Renal cortex interstitium (tissue), 15 donors: ENCODE measurements around the gene SLC1A4. TPM values are rescaled to one million over a fixed set of nuclear protein-coding genes. Genes with fewer than 3 reads are reported as not detected.
A peak's percentile ranks its signal among the peaks of the same experiment; 100 is the strongest.

Source experiments
- DNase-seq, 11 donors: peaks; one replicate each; pipeline ENCODE4 v3.0.0-alpha.2; 2013; ENCODE audit warnings: low read depth in 9 of 11, low spot score in 4 of 11; ENCODE audit errors: extremely low read depth in 1 of 11
- long read RNA-seq, 16 experiments: transcript quantifications; one replicate each; lab custom pipeline, GENCODE V29; 2026
- polyA plus RNA-seq, 3 donors: library from polyadenylated mRNA; unstranded; fragments of 120-200 nt; gene quantifications; one replicate each; pipeline ENCODE4 v1.2.1, GENCODE V29; 2013; ENCODE audit not compliant: insufficient read length in 3 of 3

SLC1A4 gene
- polyA plus RNA-seq = 10 to 100 TPM in 1 of 3 donors, 1 to 10 TPM in 2; 7.3 to 10.3 (median 8.1) TPM
- long read RNA-seq, donor 1 = 0 reads
- long read RNA-seq, donor 2 = 0 reads
- long read RNA-seq, donor 3, partial matches to known transcripts = 43 of 285 reads
- long read RNA-seq, donor 3, other reads (novel, unspliced or antisense) = 242 of 285 reads
- long read RNA-seq, donor 4, partial matches to known transcripts = 34 of 216 reads
- long read RNA-seq, donor 4, other reads (novel, unspliced or antisense) = 182 of 216 reads
- long read RNA-seq, donor 5 = 0 reads
- long read RNA-seq, donor 6 = 0 reads
- long read RNA-seq, donor 7, full-length matches to known transcripts = 2 of 2 reads
- long read RNA-seq, donor 7, partial matches to known transcripts = 0 of 2 reads
- long read RNA-seq, donor 7, other reads (novel, unspliced or antisense) = 0 of 2 reads
- long read RNA-seq, donor 8 = 0 reads
- long read RNA-seq, donor 9 = 0 reads
- long read RNA-seq, donor 10, full-length matches to known transcripts = 1 of 216 reads
- long read RNA-seq, donor 10, partial matches to known transcripts = 26 of 216 reads
- long read RNA-seq, donor 10, other reads (novel, unspliced or antisense) = 189 of 216 reads
- long read RNA-seq, donor 11, full-length matches to known transcripts = 1 of 1 reads
- long read RNA-seq, donor 11, partial matches to known transcripts = 0 of 1 reads
- long read RNA-seq, donor 11, other reads (novel, unspliced or antisense) = 0 of 1 reads
- long read RNA-seq, donor 12 = 0 reads
- long read RNA-seq, donor 13, full-length matches to known transcripts = 1 of 305 reads
- long read RNA-seq, donor 13, partial matches to known transcripts = 304 of 305 reads
- long read RNA-seq, donor 13, other reads (novel, unspliced or antisense) = 0 of 305 reads
- long read RNA-seq, donor 14 = 0 reads
- long read RNA-seq, donor 15, full-length matches to known transcripts = 1 of 1 reads
- long read RNA-seq, donor 15, partial matches to known transcripts = 0 of 1 reads
- long read RNA-seq, donor 15, other reads (novel, unspliced or antisense) = 0 of 1 reads
- long read RNA-seq, donor 16, full-length matches to known transcripts = 2 of 2 reads
- long read RNA-seq, donor 16, partial matches to known transcripts = 0 of 2 reads
- long read RNA-seq, donor 16, other reads (novel, unspliced or antisense) = 0 of 2 reads

- DNase-seq = peak in 9 of 11 donors; percentile 55 to 81 (median 71)
Measured at GRCh38 chr2:64989126-64989981, at the start of gene SLC1A4. TSS of gene SLC1A4 (plus strand) at chr2:64989399. CDS start at chr2:64989644, 245 bp downstream.

- no peak for DNase-seq
Measured at GRCh38 chr2:64941143-64941542, 48.1 kb upstream of the SLC1A4 start.

- no peak for DNase-seq
Measured at GRCh38 chr2:64941801-64942200, 47.4 kb upstream of the SLC1A4 start.

- no peak for DNase-seq
Measured at GRCh38 chr2:64942693-64943092, 46.5 kb upstream of the SLC1A4 start.

GRCh38 chr2:64943387-64944150, 45.6 kb upstream of the SLC1A4 start:
- no peak for DNase-seq

GRCh38 chr2:64944484-64944883, 44.7 kb upstream of the SLC1A4 start:
- DNase-seq = no peak

GRCh38 chr2:64945973-64946768, 43.0 kb upstream of the SLC1A4 start:
- peak in 1 of 11 donors; percentile 14 for DNase-seq

- peak in 3 of 11 donors; percentile 17 to 31 (median 25) for DNase-seq
Measured at GRCh38 chr2:64946769-64947247, 42.4 kb upstream of the SLC1A4 start.

GRCh38 chr2:64947885-64948284, 41.3 kb upstream of the SLC1A4 start:
- DNase-seq = no peak

- DNase-seq = no peak
Measured at GRCh38 chr2:64950226-64951160, 38.7 kb upstream of the SLC1A4 start.

- no peak for DNase-seq
Measured at GRCh38 chr2:64951306-64951953, 37.8 kb upstream of the SLC1A4 start.

- no peak for DNase-seq
Measured at GRCh38 chr2:64952096-64952495, 37.1 kb upstream of the SLC1A4 start.

GRCh38 chr2:64952511-64953482, 36.4 kb upstream of the SLC1A4 start:
- no peak for DNase-seq

GRCh38 chr2:64955467-64955866, 33.7 kb upstream of the SLC1A4 start:
- DNase-seq = no peak
